ENCODE measurements around the gene MAN2A1. TPM values are rescaled to one million over a fixed set of nuclear protein-coding genes. Genes with fewer than 3 reads are reported as not detected.

MAN2A1 gene
- total RNA-seq, 2 donors from 2014 or later = 81.2 to 104 TPM

GRCh38 chr5:109709225-109709624, 19.5 kb downstream of the MAN2A1 start:
- H3K27me3 ChIP-seq = no peaks in the 10 kb centered on the region
- intact Hi-C loops (cut with DNase I) = no loop called here
- H3K27ac ChIP-seq = no peak overlapping the region
- no peak for TF ChIP-seq CTCF (IDR thresholded peaks at IDR 0.05)
- no peak overlapping the region for H3K9ac ChIP-seq (ENCODE audit: low read depth in 2 of 2, low read length in 2 of 2)
- H3K36me3 ChIP-seq = no peaks in the 10 kb centered on the region
- no peaks in the 10 kb centered on the region for H3K9me3 ChIP-seq
- H3K4me3 ChIP-seq = no peak overlapping the region
- H3K4me1 ChIP-seq = no peaks in the 10 kb centered on the region
- DNase-seq = no peak

GRCh38 chr5:109711673-109712072, 21.9 kb downstream of the MAN2A1 start:
- Histone ChIP-seq H3K36me3 (no peaks in the 10 kb centered on the region), H3K4me1 (no peaks in the 10 kb centered on the region), H3K27ac (no peak overlapping the region), H3K4me3 (no peak overlapping the region), H3K9me3 (no peaks in the 10 kb centered on the region), H3K27me3 (no peaks in the 10 kb centered on the region), H3K9ac (ENCODE audit: low read depth in 2 of 2, low read length in 2 of 2) (no peak overlapping the region)
- no peak for TF ChIP-seq CTCF (IDR thresholded peaks at IDR 0.05)
- DNase-seq = no peak
- intact Hi-C loops (cut with DNase I) = no loop called here

- Histone ChIP-seq H3K4me1 (no peaks in the 10 kb centered on the region), H3K36me3 (no peaks in the 10 kb centered on the region), H3K4me3 (no peak overlapping the region), H3K9me3 (no peaks in the 10 kb centered on the region), H3K9ac (ENCODE audit: low read depth in 2 of 2, low read length in 2 of 2) (no peak overlapping the region), H3K27ac (no peak overlapping the region), H3K27me3 (no peaks in the 10 kb centered on the region)
- intact Hi-C loops (cut with DNase I) = no loop called here
- DNase-seq = no peak
- no peak for TF ChIP-seq CTCF (IDR thresholded peaks at IDR 0.05)
Observed at GRCh38 chr5:109713453-109713852, 23.7 kb downstream of the MAN2A1 start.

- Histone ChIP-seq H3K27ac (no peak overlapping the region), H3K9ac (ENCODE audit: low read depth in 2 of 2, low read length in 2 of 2) (no peak overlapping the region), H3K9me3 (no peaks in the 10 kb centered on the region), H3K4me3 (no peak overlapping the region), H3K36me3 (no peaks in the 10 kb centered on the region), H3K27me3 (no peaks in the 10 kb centered on the region), H3K4me1 (no peaks in the 10 kb centered on the region)
- DNase-seq = no peak
- intact Hi-C loops (cut with DNase I) = no loop called here
- TF ChIP-seq CTCF (IDR thresholded peaks at IDR 0.05) = no peak
Observed at GRCh38 chr5:109714592-109714991, 24.9 kb downstream of the MAN2A1 start.

GRCh38 chr5:109718216-109718615, 28.5 kb downstream of the MAN2A1 start:
- Histone ChIP-seq H3K9ac (ENCODE audit: low read depth in 2 of 2, low read length in 2 of 2) (no peak overlapping the region), H3K27me3 (no peaks in the 10 kb centered on the region), H3K36me3 (no peaks in the 10 kb centered on the region), H3K4me1 (no peaks in the 10 kb centered on the region), H3K27ac (no peak overlapping the region), H3K9me3 (no peaks in the 10 kb centered on the region), H3K4me3 (no peak overlapping the region)
- TF ChIP-seq CTCF (IDR thresholded peaks at IDR 0.05) = no peak
- intact Hi-C loops (cut with DNase I) = no loop called here
- no peak for DNase-seq

GRCh38 chr5:109718632-109719031, 28.9 kb downstream of the MAN2A1 start:
- no peak overlapping the region for H3K4me3 ChIP-seq

More at GRCh38 chr5:109718632-109719031, 28.9 kb downstream of the MAN2A1 start:
- no peak for TF ChIP-seq CTCF (IDR thresholded peaks at IDR 0.05)
- Histone ChIP-seq H3K27me3 (no peaks in the 10 kb centered on the region), H3K27ac (no peak overlapping the region), H3K4me1 (no peaks in the 10 kb centered on the region), H3K36me3 (no peaks in the 10 kb centered on the region), H3K9me3 (no peaks in the 10 kb centered on the region), H3K9ac (ENCODE audit: low read depth in 2 of 2, low read length in 2 of 2) (no peak overlapping the region)
- no peak for DNase-seq
- intact Hi-C loops (cut with DNase I) = no loop called here

All from colonic mucosa (tissue), 4 donors.